ENCODE results near the gene MDP1.

MDP1 gene

GRCh38 chr14:24259282-24260025 is 43.6 kb upstream of the MDP1 start:
- Histone ChIP-seq H3K27me3 (ENCODE audit: insufficient read depth, low read depth) (no peaks in the 10 kb centered on the region), H3K27ac (no peak overlapping the region), H2AFZ (ENCODE audit: low read depth) (no peak overlapping the region), H3K9ac (no peak overlapping the region), H3K4me2 (no peak overlapping the region), H3K4me1 (ENCODE audit: low read depth, poor library complexity, severe bottlenecking) (no peaks in the 10 kb centered on the region), H3K36me3 (ENCODE audit: insufficient read depth) (no peaks in the 10 kb centered on the region), H4K20me1 (ENCODE audit: insufficient read depth) (no peaks in the 10 kb centered on the region), H3K79me2 (ENCODE audit: insufficient read depth, low read depth) (no peaks in the 10 kb centered on the region), H3K4me3 (IDR thresholded peaks at IDR 0.05; ENCODE audit: insufficient read depth, low read depth, low read length) (no peak overlapping the region)
- TF ChIP-seq CTCF (conservative IDR thresholded peaks at IDR 0.05; ENCODE audit: low read depth, low read length) = no peak

DNA sequence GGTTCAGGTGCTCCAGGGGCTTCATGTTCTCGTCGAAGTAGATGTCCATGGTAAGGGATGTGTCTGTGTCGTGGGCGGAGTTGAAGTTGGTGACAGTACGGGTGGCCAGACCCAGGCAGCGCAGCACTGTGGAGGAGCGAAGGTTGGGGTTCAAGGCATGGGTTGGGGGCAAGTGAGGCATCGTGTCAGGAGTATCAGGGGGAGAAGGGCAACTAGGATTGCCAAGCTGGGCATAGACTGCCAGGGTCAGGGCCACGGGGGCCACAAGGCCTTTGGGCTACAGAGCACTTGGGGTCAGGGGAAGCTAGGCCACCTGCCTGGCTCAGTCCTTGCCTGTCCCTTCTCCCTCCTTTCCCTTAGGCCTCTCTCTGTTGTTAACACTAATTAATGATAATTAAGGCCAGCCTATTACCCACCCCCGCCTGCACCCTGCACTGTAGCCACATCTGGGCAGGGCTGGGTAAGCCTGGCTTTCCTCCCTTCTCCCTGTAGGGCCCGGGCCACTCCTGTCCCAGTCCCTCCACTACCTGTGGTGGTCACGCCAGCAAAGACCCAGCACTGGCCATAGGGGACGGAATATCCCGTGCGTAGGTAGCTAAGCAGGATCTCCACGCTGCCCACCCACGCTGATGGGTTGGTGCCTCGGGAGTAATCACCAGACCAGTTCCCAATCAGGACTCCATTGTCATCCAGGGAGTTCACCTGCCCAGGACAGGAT is 42.8 kb upstream of the MDP1 start:
- H3K36me3 ChIP-seq (ENCODE audit: insufficient read depth) = no peaks in the 10 kb centered on the region
- H3K4me1 ChIP-seq (ENCODE audit: low read depth, poor library complexity, severe bottlenecking) = no peaks in the 10 kb centered on the region
- no peak overlapping the region for H3K9ac ChIP-seq
- no peak overlapping the region for H3K4me3 ChIP-seq (IDR thresholded peaks at IDR 0.05; ENCODE audit: insufficient read depth, low read depth, low read length)
- no peak for TF ChIP-seq CTCF (conservative IDR thresholded peaks at IDR 0.05; ENCODE audit: low read depth, low read length)
- H3K27ac ChIP-seq = no peak overlapping the region
- H4K20me1 ChIP-seq (ENCODE audit: insufficient read depth) = no peaks in the 10 kb centered on the region
- no peaks in the 10 kb centered on the region for H3K27me3 ChIP-seq (ENCODE audit: insufficient read depth, low read depth)
- no peaks in the 10 kb centered on the region for H3K79me2 ChIP-seq (ENCODE audit: insufficient read depth, low read depth)
- H3K4me2 ChIP-seq = no peak overlapping the region
- no peak overlapping the region for H2AFZ ChIP-seq (ENCODE audit: low read depth)

GRCh38 chr14:24258119-24258518 is 42.3 kb upstream of the MDP1 start:
- Histone ChIP-seq H3K79me2 (ENCODE audit: insufficient read depth, low read depth) (no peaks in the 10 kb centered on the region), H3K4me3 (IDR thresholded peaks at IDR 0.05; ENCODE audit: insufficient read depth, low read depth, low read length) (no peak overlapping the region), H3K27ac (no peak overlapping the region), H3K27me3 (ENCODE audit: insufficient read depth, low read depth) (no peaks in the 10 kb centered on the region), H3K4me2 (no peak overlapping the region), H3K36me3 (ENCODE audit: insufficient read depth) (no peaks in the 10 kb centered on the region), H2AFZ (ENCODE audit: low read depth) (no peak overlapping the region), H3K4me1 (ENCODE audit: low read depth, poor library complexity, severe bottlenecking) (no peaks in the 10 kb centered on the region), H4K20me1 (ENCODE audit: insufficient read depth) (no peaks in the 10 kb centered on the region), H3K9ac (no peak overlapping the region)
- TF ChIP-seq CTCF (conservative IDR thresholded peaks at IDR 0.05; ENCODE audit: low read depth, low read length) = no peak

DNA sequence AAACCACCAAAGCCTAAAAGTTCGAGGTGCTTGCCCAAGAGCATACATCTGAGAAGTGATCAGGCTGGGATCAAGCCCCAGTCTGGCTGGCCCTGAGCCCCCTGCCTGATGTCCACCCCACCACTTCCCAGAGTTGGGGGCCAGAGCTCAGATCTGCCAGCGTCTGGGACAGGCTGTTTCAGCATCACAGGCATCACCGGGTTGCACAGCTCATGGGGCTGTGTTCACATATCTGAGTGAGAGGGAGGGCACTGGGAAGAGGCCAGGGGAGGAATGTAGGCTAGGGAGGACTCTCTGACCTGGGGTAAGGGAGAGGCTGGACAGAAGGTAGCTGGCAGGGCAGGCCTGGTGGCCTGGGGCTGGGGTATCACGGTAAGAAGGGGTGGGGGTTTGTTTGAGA is 41.1 kb upstream of the MDP1 start:
- TF ChIP-seq CTCF (conservative IDR thresholded peaks at IDR 0.05; ENCODE audit: low read depth, low read length) = no peak
- Histone ChIP-seq H3K36me3 (ENCODE audit: insufficient read depth) (no peaks in the 10 kb centered on the region), H3K4me1 (ENCODE audit: low read depth, poor library complexity, severe bottlenecking) (no peaks in the 10 kb centered on the region)

More for the DNA sequence above, 41.1 kb upstream of the MDP1 start:
- Histone ChIP-seq H3K79me2 (ENCODE audit: insufficient read depth, low read depth) (no peaks in the 10 kb centered on the region), H3K4me3 (IDR thresholded peaks at IDR 0.05; ENCODE audit: insufficient read depth, low read depth, low read length) (no peak overlapping the region), H3K27me3 (ENCODE audit: insufficient read depth, low read depth) (no peaks in the 10 kb centered on the region), H3K9ac (no peak overlapping the region), H2AFZ (ENCODE audit: low read depth) (no peak overlapping the region), H3K4me2 (no peak overlapping the region), H4K20me1 (ENCODE audit: insufficient read depth) (no peaks in the 10 kb centered on the region), H3K27ac (no peak overlapping the region)

Measured in KMS-11 (cell line).